GM12865 (cell line): ENCODE measurements around the gene PCDH1.
"Not testable (repeated sequence)": the region's sequence is repeated elsewhere in the genome, so short reads cannot be mapped to it uniquely, and the experiment has no call there.

Experiments
- DNase-seq: peaks from one replicate; pipeline ENCODE4 v3.0.0; 2010; ENCODE audit warnings: low read depth
- H3K4me3 ChIP-seq: 2 replicates; pipeline ENCODE4 v1.5.1; 2011; ENCODE audit warnings: mild to moderate bottlenecking, low read depth, low read length, control low read depth
- TF ChIP-seq, protein P1 (sequence below): IDR thresholded peaks from 2 replicates; pipeline ENCODE4 v1.5.1; 2011; ENCODE audit warnings: low read length, control low read depth, low read depth, inconsistent platforms; ENCODE audit not compliant: insufficient read depth; ENCODE audit errors: missing control alignments

The PCDH1 gene

DNA sequence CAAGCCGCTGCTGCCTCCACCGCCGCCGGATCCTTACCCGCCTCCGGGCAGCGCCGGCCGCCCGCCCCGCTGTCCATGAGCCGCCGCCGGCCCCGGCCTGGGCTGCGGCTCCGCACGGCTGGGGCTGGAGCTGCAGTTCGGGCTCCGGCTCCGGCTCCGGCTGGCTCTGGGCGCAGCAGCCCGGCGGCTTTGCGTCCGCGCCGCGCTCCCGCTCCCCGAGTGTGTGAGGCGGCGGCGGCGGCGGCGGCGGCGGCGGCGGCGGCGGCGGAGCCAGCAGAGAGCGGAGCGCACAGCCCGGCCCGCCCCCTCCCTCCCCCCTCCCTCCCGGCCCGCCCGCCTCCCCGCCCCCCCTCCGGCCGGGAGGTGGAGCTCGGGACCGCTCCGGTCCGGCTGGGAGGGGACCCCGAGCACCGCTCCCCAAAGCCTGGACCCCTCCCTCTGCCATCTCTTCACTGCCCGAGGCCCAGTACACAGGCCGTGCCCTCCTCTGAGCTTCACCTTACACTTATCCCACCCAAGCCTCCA is at the start of gene PCDH1:
Gene PCDH1 (minus strand): TSS at position 225 of the 525 bp plus-strand sequence. CDS start 148 bp downstream, at position 77.
- no peak within 1 kb of the TSS for H3K4me3 ChIP-seq
- no peak for DNase-seq
- TF ChIP-seq, protein P1, sequence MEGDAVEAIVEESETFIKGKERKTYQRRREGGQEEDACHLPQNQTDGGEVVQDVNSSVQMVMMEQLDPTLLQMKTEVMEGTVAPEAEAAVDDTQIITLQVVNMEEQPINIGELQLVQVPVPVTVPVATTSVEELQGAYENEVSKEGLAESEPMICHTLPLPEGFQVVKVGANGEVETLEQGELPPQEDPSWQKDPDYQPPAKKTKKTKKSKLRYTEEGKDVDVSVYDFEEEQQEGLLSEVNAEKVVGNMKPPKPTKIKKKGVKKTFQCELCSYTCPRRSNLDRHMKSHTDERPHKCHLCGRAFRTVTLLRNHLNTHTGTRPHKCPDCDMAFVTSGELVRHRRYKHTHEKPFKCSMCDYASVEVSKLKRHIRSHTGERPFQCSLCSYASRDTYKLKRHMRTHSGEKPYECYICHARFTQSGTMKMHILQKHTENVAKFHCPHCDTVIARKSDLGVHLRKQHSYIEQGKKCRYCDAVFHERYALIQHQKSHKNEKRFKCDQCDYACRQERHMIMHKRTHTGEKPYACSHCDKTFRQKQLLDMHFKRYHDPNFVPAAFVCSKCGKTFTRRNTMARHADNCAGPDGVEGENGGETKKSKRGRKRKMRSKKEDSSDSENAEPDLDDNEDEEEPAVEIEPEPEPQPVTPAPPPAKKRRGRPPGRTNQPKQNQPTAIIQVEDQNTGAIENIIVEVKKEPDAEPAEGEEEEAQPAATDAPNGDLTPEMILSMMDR, result no peak

DNA sequence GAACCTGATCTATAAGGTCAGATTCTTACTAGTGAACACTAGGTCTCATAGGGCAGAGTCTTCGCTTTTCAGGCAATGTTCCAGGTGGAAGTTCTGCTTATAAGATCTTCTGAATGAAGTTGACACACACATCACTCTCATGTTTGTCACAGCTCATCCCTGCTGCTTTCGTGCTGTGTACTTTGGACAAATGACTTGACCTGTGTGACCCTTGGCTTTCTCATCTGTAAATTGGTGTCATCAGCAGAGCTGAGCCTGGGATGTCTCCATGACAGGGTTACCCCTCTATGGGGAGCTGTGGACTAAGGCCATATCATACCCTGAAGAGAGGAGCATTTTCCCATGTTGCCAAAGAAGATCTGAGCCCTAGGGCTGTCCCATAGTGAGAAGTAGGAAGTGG is 48.2 kb upstream of the PCDH1 start:
- H3K4me3 ChIP-seq, result no peak overlapping the region
- TF ChIP-seq, protein P1, result no peak
- no peak for DNase-seq

DNA sequence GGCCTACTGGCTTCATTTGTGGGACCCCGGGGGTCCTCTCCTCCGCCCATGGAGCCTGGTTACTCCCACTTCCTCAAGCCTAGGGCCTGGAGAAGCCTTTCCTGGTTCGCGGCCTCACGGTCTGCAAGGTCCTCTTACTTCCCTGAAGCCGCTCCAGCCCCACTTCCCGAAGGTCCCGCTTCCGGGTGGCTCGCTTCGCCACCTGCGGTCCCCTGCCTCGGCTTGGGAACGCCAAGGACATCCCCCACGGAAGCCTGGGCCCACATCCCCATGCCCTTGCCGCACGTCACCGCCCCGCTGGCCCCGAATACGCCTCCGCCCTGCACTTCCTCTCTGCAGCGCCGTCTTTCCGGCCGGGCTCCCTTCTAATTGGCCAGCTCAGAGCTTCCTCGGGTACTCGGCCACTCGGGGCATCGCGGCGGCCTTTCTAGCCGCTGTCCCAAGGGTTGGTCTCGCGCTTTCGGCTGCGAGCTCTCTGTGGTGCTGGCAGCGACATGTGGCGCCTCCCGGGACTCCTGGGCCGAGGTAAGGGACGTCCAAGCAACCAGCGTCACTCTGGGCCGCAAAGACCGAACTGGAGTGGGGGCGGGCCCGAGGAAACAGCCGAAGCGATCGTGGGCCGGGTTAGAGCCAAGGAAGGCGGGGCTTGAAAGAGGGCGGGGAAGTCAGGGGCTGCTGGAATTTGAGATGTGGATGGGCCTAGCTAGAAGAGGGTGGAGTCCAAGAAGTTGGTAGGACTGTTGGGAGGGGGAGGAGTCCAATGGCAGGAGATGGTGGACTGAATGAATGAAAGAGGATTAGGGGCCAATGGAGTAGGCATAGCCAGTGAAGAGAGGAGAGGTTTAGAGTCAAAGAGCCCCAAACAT is 45.5 kb upstream of the PCDH1 start, which contains the start of gene DELE1:
Gene DELE1 (plus strand): TSS at position 424 of the 866 bp plus-strand sequence. CDS start 71 bp downstream, at position 495.
- H3K4me3 ChIP-seq, result peak within 1 kb of the TSS; percentile 80
- TF ChIP-seq, protein P1, result no peak
- peak; percentile 94 for DNase-seq

DNA sequence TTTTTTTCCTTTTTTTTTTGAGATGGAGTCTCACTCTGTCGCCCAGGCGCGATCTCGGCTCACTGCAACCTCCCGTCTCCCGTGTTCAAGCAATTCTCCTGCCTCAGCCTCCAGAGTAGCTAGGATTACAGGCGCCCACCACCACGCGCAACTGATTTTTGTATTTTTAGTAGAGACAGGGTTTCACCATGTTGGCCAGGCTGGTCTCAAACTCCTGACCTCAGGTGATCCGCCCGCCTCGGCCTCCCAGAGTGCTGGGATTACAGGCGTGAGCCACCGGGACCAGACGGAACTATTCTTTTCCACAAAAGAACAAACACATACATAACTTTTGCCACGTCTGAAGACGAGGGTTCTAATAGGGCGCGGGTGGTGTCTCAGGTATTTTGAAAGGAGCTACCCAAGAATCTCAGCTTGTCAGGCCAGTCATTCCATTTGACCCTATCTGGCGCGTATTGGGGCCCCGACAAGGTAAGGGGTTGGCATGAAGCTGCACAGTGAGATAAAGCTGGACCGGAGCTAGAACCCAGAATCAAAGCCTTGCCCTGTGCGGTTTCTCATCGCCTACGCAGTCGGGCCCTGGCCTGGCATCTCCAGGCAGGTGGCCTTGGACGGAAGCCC is 44.7 kb upstream of the PCDH1 start:
- not testable (repeated sequence) for DNase-seq
- H3K4me3 ChIP-seq, result peak overlapping the region; percentile 80

DNA sequence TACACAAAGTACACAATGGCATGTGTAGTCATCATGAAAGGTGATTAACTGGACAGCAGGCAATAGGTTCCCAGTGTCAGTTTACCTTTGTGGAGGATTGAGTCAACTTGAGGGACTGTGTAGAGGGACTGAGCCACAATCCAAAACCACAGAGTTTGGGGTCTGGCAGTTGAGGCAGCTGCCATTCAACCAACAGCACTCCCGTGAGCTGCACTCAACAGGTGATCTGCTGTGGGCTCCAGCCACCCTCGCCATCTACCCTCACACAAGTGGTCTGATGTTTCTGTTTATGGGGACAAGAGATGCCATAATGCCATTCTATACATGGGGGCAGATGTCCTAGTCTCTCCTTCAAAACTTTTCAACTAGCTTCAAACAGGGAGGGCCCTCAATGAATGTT is 42.6 kb upstream of the PCDH1 start:
- no peak for DNase-seq
- TF ChIP-seq, protein P1, result no peak
- H3K4me3 ChIP-seq, result no peak overlapping the region

DNA sequence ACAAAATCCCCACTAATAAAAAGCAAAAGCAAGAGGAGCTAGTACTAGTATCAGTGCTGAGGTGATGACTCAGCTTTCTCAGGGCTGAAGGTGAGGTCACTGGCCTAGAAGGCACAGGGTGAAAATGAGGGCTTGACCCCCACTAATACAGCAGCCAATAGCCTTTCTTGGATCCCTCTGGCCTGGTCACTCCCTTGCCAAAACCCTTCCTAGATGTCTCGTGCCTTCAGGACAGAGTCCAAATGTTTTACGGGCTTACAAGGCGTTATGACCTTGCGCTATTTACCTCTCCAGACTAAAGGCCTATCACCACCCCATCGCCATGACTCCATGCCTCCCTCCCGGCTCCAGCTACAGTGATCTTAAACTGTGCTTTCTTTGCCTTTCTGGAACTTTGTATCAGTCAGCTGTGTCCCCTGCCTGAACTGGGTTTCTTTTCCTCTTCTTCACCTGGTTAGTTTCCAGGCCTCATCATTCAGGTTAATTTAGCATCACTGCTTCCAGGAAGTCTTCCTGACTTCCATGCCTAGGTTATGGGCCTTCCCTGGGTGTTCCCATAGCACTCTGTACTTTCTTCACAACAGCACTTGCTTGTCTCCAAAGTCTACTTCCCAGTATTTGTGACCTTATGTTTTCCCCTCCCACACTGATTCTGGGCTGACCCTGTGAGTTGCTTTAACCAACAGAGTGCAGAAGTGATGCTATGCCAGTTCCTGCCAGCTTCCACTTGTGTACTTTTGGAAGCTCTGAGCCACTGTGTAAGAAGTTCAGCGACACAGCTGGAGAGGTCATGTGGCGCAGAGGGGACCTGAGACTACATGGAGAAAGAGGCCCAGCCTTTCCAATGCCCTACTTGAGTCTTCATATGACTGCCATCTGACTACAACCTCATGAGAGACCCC is 41.3 kb upstream of the PCDH1 start:
- no peak for DNase-seq
- TF ChIP-seq, protein P1, result no peak
- no peak overlapping the region for H3K4me3 ChIP-seq

DNA sequence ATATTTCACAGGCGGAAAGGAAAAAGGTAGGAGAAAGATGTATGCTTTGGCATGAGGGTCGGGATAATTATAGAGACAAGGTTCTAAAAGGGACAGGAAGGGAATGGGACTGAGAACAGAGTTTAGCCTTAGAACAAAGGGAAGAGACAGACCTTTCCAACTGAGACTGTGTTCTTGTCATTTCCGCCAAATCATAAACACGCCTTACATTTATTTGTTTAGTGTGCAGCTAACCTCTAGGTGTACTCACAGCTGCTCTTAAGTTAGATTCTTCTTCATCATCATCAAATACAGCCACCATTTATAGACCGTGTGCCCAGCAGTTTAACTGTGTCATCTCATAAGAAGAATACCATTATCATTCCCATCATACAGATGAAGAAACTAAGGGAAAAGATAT is 39.5 kb upstream of the PCDH1 start:
- no peak overlapping the region for H3K4me3 ChIP-seq
- TF ChIP-seq, protein P1, result no peak
- DNase-seq, result no peak
